OCI-LY3 (cell line): ENCODE measurements around the gene SNCAIP.

Source experiments
- H2AFZ ChIP-seq: fragments of 200-600, 300-600 bp; shearing (Covaris generic); 2 replicates; pipeline ENCODE4 v1.6.0; 2014; ENCODE audit warnings: antibody characterized with exemption, low read depth, low read length
- H3K27ac ChIP-seq: fragments of 200-600, 300-600 bp; sonication (generic); 2 replicates; pipeline ENCODE4 v1.5.1; 2014; ENCODE audit warnings: mild to moderate bottlenecking, low read length, moderate library complexity, mixed read lengths
- H3K27me3 ChIP-seq: fragments of 200-600, 300-600 bp; sonication (generic); 2 replicates; pipeline ENCODE4 v1.6.1; 2014; ENCODE audit warnings: low read depth, low read length, mixed read lengths
- H3K36me3 ChIP-seq: fragments of 200-600, 300-600 bp; sonication (generic); replicated peaks from 2 replicates; pipeline ENCODE3; 2014; ENCODE audit warnings: low read depth, low read length, mixed read lengths
- H3K4me1 ChIP-seq: fragments of 300-600, 200-600 bp; sonication (generic); 2 replicates; pipeline ENCODE4 v1.6.1; 2014; ENCODE audit warnings: low read length, mixed read lengths
- H3K4me2 ChIP-seq: fragments of 200-600, 300-600 bp; sonication (generic); 2 replicates; pipeline ENCODE4 v1.6.1; 2014; ENCODE audit warnings: low read length, mixed read lengths
- H3K4me3 ChIP-seq: fragments of 300-600, 200-600 bp; sonication (generic); 2 replicates; pipeline ENCODE4 v1.5.1; 2014; ENCODE audit warnings: antibody characterized with exemption, mild to moderate bottlenecking, low read length, moderate library complexity
- H3K79me2 ChIP-seq: fragments of 300-600, 200-600 bp; shearing (Covaris generic); 2 replicates; pipeline ENCODE4 v1.6.1; 2014; ENCODE audit warnings: mild to moderate bottlenecking, low read length, mixed read lengths
- H3K9ac ChIP-seq: fragments of 300-600, 200-600 bp; shearing (Covaris generic); 2 replicates; pipeline ENCODE4 v1.6.0; 2014; ENCODE audit warnings: mild to moderate bottlenecking, low read length, moderate library complexity
- H3K9me3 ChIP-seq: fragments of 200-600, 300-600 bp; shearing (Covaris generic); 2 replicates; pipeline ENCODE4 v1.6.1; 2014; ENCODE audit warnings: low read length, mixed read lengths; ENCODE audit not compliant: insufficient read depth
- H4K20me1 ChIP-seq: fragments of 200-600, 300-600 bp; sonication (generic); 2 replicates; pipeline ENCODE4 v1.6.1; 2016; ENCODE audit warnings: low read length, mixed read lengths; ENCODE audit not compliant: insufficient read depth
- EZH2phosphoT487 ChIP-seq: fragments of 200-600 bp; shearing (Covaris generic); IDR thresholded peaks from 2 replicates; pipeline ENCODE4 v1.6.1; 2018; ENCODE audit warnings: antibody characterized with exemption, mixed run types, low read depth
- TF ChIP-seq, protein P1 (sequence below): fragments of 200-600, 300-600 bp; sonication (generic); IDR thresholded peaks from 2 replicates; pipeline ENCODE4 v1.5.1; 2014; ENCODE audit warnings: antibody characterized with exemption, low read length, low read depth

Gene SNCAIP

DNA sequence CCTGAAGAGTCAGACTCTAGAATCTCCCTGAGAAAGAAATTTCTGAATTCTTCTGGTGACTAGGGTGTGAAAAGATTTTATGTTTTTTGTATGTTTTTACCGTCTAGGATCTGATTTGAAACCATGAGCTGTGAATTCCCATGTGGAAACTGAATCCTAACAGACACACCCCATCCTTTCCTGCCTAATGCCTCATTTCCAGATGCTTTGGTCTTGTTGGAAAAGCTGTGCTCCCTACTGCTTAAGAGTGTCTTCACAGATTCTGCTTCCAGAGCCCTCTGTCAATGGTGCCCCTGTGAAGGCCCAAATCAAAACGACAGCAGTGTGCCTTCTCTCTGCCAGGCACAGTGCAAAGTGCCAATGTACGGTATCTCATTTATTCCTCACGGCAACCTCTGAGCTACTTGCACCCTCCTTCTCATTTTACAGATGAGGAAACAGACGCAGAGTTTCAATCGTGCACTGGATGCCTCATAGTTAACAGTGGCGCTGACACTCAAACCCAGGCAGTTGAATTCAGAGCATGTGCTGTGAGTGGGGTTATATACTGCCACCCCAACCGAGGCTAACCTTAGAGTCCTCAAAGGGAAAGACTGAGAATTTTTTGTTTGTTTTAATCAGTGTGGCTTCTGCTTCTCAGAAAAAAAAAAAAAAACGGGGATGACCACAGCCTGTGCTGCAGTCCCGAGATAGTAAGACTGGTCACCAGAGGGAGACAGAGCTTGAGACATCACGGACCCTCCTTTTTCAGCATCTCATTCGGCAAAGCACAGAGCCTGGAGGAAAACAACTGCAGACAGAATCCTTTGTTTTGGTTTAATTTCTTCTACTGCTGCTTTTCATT is 188.4 kb downstream of the SNCAIP start:
- TF ChIP-seq, protein P1, sequence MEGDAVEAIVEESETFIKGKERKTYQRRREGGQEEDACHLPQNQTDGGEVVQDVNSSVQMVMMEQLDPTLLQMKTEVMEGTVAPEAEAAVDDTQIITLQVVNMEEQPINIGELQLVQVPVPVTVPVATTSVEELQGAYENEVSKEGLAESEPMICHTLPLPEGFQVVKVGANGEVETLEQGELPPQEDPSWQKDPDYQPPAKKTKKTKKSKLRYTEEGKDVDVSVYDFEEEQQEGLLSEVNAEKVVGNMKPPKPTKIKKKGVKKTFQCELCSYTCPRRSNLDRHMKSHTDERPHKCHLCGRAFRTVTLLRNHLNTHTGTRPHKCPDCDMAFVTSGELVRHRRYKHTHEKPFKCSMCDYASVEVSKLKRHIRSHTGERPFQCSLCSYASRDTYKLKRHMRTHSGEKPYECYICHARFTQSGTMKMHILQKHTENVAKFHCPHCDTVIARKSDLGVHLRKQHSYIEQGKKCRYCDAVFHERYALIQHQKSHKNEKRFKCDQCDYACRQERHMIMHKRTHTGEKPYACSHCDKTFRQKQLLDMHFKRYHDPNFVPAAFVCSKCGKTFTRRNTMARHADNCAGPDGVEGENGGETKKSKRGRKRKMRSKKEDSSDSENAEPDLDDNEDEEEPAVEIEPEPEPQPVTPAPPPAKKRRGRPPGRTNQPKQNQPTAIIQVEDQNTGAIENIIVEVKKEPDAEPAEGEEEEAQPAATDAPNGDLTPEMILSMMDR: peak; percentile 59
- TF ChIP-seq EZH2phosphoT487: no peak

DNA sequence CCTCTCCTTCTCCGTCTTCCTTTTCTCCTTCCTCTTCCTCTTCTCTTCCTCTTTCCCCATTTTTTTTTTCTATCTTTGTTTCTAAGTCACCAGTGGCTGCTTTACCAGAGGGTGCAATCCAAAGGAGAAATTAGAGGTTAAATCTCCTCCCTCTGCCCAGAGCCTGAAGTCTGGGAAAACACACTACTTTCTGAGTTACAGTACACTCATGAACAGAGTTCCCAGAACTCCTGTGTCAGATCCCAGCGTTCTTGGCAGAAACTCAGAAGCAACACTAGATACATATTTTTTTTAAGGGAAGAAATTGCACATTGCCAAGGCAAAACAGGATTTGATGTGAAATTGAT is 189.0 kb downstream of the SNCAIP start:
- Histone ChIP-seq H3K4me3 (no peak overlapping the region), H3K4me2 (no peak overlapping the region), H3K9ac (no peak overlapping the region), H3K9me3 (no peaks in the 10 kb centered on the region), H3K27ac (no peak overlapping the region), H3K79me2 (no peaks in the 10 kb centered on the region), H2AFZ (peak overlapping the region; percentile 86; the same call in 1 of the 2 replicates), H3K27me3 (no peaks in the 10 kb centered on the region), H3K36me3 (no peaks in the 10 kb centered on the region), H3K4me1 (0 out of 2 replicates have a peak, but pooled peaks cover 3% of the 10 kb centered on the region), H4K20me1 (no peaks in the 10 kb centered on the region)
- TF ChIP-seq, protein P1: no peak
- TF ChIP-seq EZH2phosphoT487: no peak

More for the DNA sequence above, 188.4 kb downstream of the SNCAIP start:
- Histone ChIP-seq H3K27me3 (no peaks in the 10 kb centered on the region), H3K9ac (no peak overlapping the region), H3K4me3 (no peak overlapping the region), H3K9me3 (no peaks in the 10 kb centered on the region), H3K79me2 (no peaks in the 10 kb centered on the region), H3K4me1 (0 out of 2 replicates have a peak, but pooled peaks cover 3% of the 10 kb centered on the region), H3K27ac (no peak overlapping the region), H4K20me1 (no peaks in the 10 kb centered on the region), H3K4me2 (no peak overlapping the region), H2AFZ (peak overlapping the region; percentile 86; the same call in 1 of the 2 replicates), H3K36me3 (no peaks in the 10 kb centered on the region)

DNA sequence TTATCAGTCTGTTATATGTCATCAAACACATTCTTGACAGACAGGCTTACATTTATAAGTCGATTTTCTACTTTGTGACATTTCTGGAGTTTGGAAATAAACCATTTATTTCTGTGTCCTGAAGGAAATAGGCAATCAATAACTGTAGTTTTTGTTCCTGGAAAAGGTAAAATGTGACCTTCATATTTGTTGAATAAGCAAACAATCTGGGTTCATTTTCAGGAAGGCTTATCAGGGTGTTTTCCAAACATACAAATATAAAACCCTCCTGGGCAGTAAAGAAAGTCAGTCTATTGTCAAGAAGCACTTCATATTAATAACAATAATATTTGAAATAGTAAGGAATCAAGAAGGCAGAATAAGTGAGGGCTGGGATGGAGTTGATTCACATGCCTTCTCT is 195.0 kb downstream of the SNCAIP start:
- Histone ChIP-seq H3K36me3 (no peaks in the 10 kb centered on the region), H3K79me2 (no peaks in the 10 kb centered on the region), H3K4me1 (no peaks in the 10 kb centered on the region), H3K27me3 (no peaks in the 10 kb centered on the region; the same call in 1 of the 2 replicates), H3K4me3 (no peak overlapping the region), H2AFZ (no peak overlapping the region), H4K20me1 (no peaks in the 10 kb centered on the region), H3K9ac (no peak overlapping the region), H3K9me3 (no peaks in the 10 kb centered on the region), H3K27ac (no peak overlapping the region), H3K4me2 (no peak overlapping the region)
- no peak for TF ChIP-seq EZH2phosphoT487
- TF ChIP-seq, protein P1: no peak

DNA sequence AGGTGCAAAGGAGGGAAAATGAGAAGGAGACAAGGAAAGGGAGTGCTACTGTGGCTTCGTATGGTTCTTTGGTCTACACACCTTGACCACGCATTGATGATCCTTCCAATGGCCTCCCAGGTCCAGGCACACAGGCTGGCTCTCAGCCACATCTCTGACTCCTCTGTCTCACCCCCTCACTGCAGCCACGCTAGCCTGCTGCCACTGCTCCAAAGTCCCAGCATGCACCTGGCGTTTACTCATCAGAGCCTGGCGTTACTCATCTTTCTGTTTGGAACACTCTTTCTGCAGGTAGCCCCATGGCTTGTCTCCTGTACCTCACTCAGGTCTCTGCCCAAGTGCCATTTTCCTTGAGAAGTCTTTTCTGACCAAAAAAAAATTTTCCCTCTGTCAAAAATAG is 195.5 kb downstream of the SNCAIP start:
- H2AFZ ChIP-seq: no peak overlapping the region
- H3K9ac ChIP-seq: no peak overlapping the region
- no peaks in the 10 kb centered on the region for H3K4me1 ChIP-seq
- no peak overlapping the region for H3K4me2 ChIP-seq
- no peaks in the 10 kb centered on the region for H3K9me3 ChIP-seq
- no peak overlapping the region for H3K4me3 ChIP-seq
- no peaks in the 10 kb centered on the region; the same call in 1 of the 2 replicates for H3K27me3 ChIP-seq
- H4K20me1 ChIP-seq: no peaks in the 10 kb centered on the region
- TF ChIP-seq, protein P1: no peak
- TF ChIP-seq EZH2phosphoT487: no peak
- no peaks in the 10 kb centered on the region for H3K36me3 ChIP-seq
- no peak overlapping the region for H3K27ac ChIP-seq
- no peaks in the 10 kb centered on the region for H3K79me2 ChIP-seq
